Breast epithelium (tissue), 4 donors: ENCODE data around the gene PML. TPM values are rescaled to one million over a fixed set of nuclear protein-coding genes. Genes with fewer than 3 reads are reported as not detected.
A peak's percentile ranks its signal among the peaks of the same experiment; 100 is the strongest.

Source experiments
- DNase-seq, 2 donors: peaks; one replicate each; pipeline ENCODE4 v3.0.0-alpha.2; 2019; ENCODE audit warnings: low spot score in 2 of 2
- H3K27ac ChIP-seq, 2 donors: fragments of 200-600 bp; sonication (generic) in 1 of 2; one replicate each; pipeline ENCODE4 v1.5.1; 2016 to 2019; ENCODE audit warnings: mild to moderate bottlenecking in 1 of 2
- H3K27me3 ChIP-seq, 2 donors: fragments of 200-600 bp; sonication (generic) in 1 of 2; one replicate each; pipeline versions ENCODE4 v1.5.1 to v1.6.0; 2017 to 2019; ENCODE audit warnings: control low read depth in 1 of 2, mild to moderate bottlenecking in 1 of 2
- H3K36me3 ChIP-seq: fragments of 200-600 bp; one replicate; pipeline ENCODE4 v1.5.1; 2019
- H3K4me1 ChIP-seq, 2 donors: fragments of 200-600 bp; sonication (generic); one replicate each; pipeline ENCODE4 v1.5.1; 2016 to 2019; ENCODE audit warnings: control low read depth in 1 of 2
- H3K4me3 ChIP-seq, 3 donors: fragments of 200-600 bp; sonication (generic); 1 replicate in 2 of 3; 2 replicates in 1 of 3; pipeline ENCODE4 v1.5.1; 2016 to 2019; ENCODE audit warnings: mild to moderate bottlenecking in 3 of 3, moderate library complexity in 2 of 3
- H3K9me3 ChIP-seq, 2 donors: fragments of 200-600 bp; sonication (generic) in 1 of 2; one replicate each; pipeline ENCODE4 v1.5.1; 2016 to 2019; ENCODE audit warnings: control low read depth in 1 of 2
- POLR2A ChIP-seq: fragments of 450-650 bp; IDR thresholded peaks from one replicate; pipeline ENCODE4 v1.6.1; 2016; ENCODE audit warnings: antibody characterized with exemption, mild to moderate bottlenecking, moderate library complexity
- POLR2AphosphoS5 ChIP-seq, 3 donors: sonication (generic); formaldehyde crosslinking; IDR thresholded peaks; one replicate each; pipeline ENCODE4 v1.6.1; 2017; ENCODE audit warnings: antibody characterized with exemption in 3 of 3
- intact Hi-C: fragments of 100-400 bp; cut with DNase I; formaldehyde crosslinking; loops from one replicate; pipeline ENCODE4 v1.15.1; 2023; ENCODE audit warnings: low total_unique reads
- total RNA-seq, 3 donors: library from RNA; depleted of rRNA; stranded (reverse); fragments of >200 nt; gene quantifications; one replicate each; pipeline ENCODE4 v1.1.0, GENCODE V29; 2016
- TF ChIP-seq, protein P1 (sequence below), 3 donors: fragments of 450-650 bp; IDR thresholded peaks; one replicate each; pipeline ENCODE4 v1.5.1; 2016 to 2017; ENCODE audit warnings: antibody characterized with exemption in 3 of 3, mild to moderate bottlenecking in 3 of 3, moderate library complexity in 3 of 3

Gene PML
- total RNA-seq, 3 donors from 2014 or later, result 37.8 to 103 (median 49.8) TPM

GRCh38 chr15:73947651-73948050, 46.9 kb upstream of the PML start:
- H3K27me3 ChIP-seq, result no peaks in the 10 kb centered on the region
- TF ChIP-seq POLR2AphosphoS5 (IDR thresholded peaks at IDR 0.05) (no peak), POLR2A (no peak)
- TF ChIP-seq, protein P1, sequence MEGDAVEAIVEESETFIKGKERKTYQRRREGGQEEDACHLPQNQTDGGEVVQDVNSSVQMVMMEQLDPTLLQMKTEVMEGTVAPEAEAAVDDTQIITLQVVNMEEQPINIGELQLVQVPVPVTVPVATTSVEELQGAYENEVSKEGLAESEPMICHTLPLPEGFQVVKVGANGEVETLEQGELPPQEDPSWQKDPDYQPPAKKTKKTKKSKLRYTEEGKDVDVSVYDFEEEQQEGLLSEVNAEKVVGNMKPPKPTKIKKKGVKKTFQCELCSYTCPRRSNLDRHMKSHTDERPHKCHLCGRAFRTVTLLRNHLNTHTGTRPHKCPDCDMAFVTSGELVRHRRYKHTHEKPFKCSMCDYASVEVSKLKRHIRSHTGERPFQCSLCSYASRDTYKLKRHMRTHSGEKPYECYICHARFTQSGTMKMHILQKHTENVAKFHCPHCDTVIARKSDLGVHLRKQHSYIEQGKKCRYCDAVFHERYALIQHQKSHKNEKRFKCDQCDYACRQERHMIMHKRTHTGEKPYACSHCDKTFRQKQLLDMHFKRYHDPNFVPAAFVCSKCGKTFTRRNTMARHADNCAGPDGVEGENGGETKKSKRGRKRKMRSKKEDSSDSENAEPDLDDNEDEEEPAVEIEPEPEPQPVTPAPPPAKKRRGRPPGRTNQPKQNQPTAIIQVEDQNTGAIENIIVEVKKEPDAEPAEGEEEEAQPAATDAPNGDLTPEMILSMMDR (IDR thresholded peaks at IDR 0.05), result no peak
- DNase-seq, result no peak
- H3K27ac ChIP-seq, result no peak overlapping the region
- H3K36me3 ChIP-seq, result no peaks in the 10 kb centered on the region
- H3K4me3 ChIP-seq, result no peak overlapping the region
- H3K9me3 ChIP-seq, result no peaks in the 10 kb centered on the region
- peaks cover 7 to 12% of the 10 kb centered on the region in 2 donors for H3K4me1 ChIP-seq
- intact Hi-C loops, result no loop called here

DNA sequence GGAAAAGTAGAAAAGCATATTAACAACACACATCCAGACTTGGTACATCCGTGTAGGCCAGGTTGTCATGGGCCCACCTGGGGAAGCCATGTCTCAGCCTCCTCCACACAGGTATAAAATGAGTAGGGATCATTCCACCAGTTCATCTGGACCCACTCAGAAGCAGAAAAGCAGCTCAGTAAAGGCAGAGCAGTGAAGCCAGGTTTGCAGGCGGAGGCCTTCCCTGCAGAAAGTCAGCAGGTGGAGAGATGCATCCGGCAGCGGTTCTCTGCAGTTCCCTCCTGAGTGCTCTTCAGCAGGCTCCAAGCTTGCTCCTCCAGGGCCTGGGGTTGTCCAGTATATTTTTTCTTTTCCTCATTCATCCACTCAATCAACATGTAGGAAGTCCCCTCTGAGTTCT, 46.1 kb upstream of the PML start:
- intact Hi-C loops, result no loop called here
- DNase-seq, result no peak
- TF ChIP-seq, protein P1 (IDR thresholded peaks at IDR 0.05), result no peak
- TF ChIP-seq POLR2AphosphoS5 (IDR thresholded peaks at IDR 0.05) (no peak), POLR2A (no peak)

GRCh38 chr15:73948982-73949381, 45.5 kb upstream of the PML start:
- no peaks in the 10 kb centered on the region for H3K27me3 ChIP-seq
- DNase-seq, result no peak
- H3K9me3 ChIP-seq, result no peaks in the 10 kb centered on the region
- no peak overlapping the region for H3K27ac ChIP-seq
- no peak overlapping the region for H3K4me3 ChIP-seq
- H3K36me3 ChIP-seq, result no peaks in the 10 kb centered on the region
- TF ChIP-seq, protein P1 (IDR thresholded peaks at IDR 0.05), result no peak
- TF ChIP-seq POLR2A (no peak), POLR2AphosphoS5 (IDR thresholded peaks at IDR 0.05) (no peak)
- peaks cover 7 to 12% of the 10 kb centered on the region in 2 donors for H3K4me1 ChIP-seq
- intact Hi-C loops, result no loop called here

More for the DNA sequence above, 46.1 kb upstream of the PML start:
- H3K36me3 ChIP-seq, result no peaks in the 10 kb centered on the region
- H3K27ac ChIP-seq, result no peak overlapping the region
- H3K27me3 ChIP-seq, result no peaks in the 10 kb centered on the region
- no peaks in the 10 kb centered on the region for H3K9me3 ChIP-seq
- H3K4me3 ChIP-seq, result no peak overlapping the region
- peaks cover 7 to 12% of the 10 kb centered on the region in 2 donors for H3K4me1 ChIP-seq

GRCh38 chr15:73949496-73949895, 45.0 kb upstream of the PML start:
- TF ChIP-seq POLR2AphosphoS5 (IDR thresholded peaks at IDR 0.05), result no peak
- TF ChIP-seq, protein P1 (IDR thresholded peaks at IDR 0.05), result no peak
- TF ChIP-seq POLR2A, result no peak
- Histone ChIP-seq H3K9me3 (no peaks in the 10 kb centered on the region), H3K27ac (peak overlapping the region in 1 of 2 donors; percentile 3), H3K27me3 (no peaks in the 10 kb centered on the region), H3K4me1 (peaks cover 7 to 12% of the 10 kb centered on the region in 2 donors), H3K36me3 (no peaks in the 10 kb centered on the region), H3K4me3 (no peak overlapping the region)
- intact Hi-C loops, result no loop called here
- DNase-seq, result no peak

- Histone ChIP-seq H3K27ac (peak overlapping the region; percentile 91 to 99), H3K4me3 (no peak overlapping the region), H3K36me3 (no peaks in the 10 kb centered on the region), H3K9me3 (no peaks in the 10 kb centered on the region), H3K27me3 (no peaks in the 10 kb centered on the region), H3K4me1 (peaks cover 7 to 12% of the 10 kb centered on the region in 2 donors)
- no peak for DNase-seq
- intact Hi-C loops, result no loop called here
- TF ChIP-seq, protein P1 (IDR thresholded peaks at IDR 0.05), result no peak
- TF ChIP-seq POLR2A, result no peak
- TF ChIP-seq POLR2AphosphoS5 (IDR thresholded peaks at IDR 0.05), result no peak
Measured at GRCh38 chr15:73950479-73950830, 44.1 kb upstream of the PML start.
